Melanocyte of skin (primary cell): Measurements from ENCODE around the gene CNP. TPM values are rescaled to one million over a fixed set of nuclear protein-coding genes. Genes with fewer than 3 reads are reported as not detected.

Source experiments
- total RNA-seq, 2 donors: library from RNA; depleted of rRNA; stranded (reverse); fragments of >200 nt; gene quantifications; 2 replicates each; pipeline ENCODE4 v1.2.3, GENCODE V29; 2012

The CNP gene
- total RNA-seq, result 100 to 1,000 TPM; 226 to 268 TPM

DNA sequence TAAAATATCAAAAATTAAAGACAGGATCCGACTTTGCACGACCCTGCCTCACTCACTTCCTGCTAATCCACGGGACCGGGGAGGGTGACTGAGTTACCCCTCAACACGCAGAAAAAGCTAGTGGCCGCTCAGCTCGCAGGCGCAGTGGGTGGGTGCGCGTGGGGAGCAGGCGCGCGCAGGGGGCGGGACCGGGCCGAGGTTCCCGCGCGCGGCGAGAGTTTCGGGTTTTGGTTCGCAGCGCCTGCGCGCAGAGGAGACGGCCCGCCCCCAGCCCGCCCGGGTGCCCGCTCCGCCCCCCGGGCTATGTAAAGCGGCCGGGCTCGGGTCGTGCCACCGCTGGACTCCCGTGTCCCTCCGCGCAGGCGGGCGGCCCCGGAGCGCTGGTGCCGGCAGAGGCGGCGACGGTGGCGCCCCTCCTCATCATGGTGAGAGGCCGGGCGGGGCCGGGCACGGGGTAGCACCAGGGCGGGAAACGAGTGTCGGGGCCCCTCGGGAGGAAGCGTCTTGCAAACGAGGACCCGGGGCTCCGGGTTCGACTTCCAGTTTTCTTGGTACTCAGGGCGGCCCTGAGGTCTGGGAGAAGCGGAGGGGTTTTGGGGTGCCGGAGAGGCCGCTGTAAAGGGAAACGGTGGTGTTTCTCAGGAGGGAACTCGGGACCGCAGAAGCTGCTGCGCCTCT, at the start of gene CNP:
Gene CNP (plus strand): TSS at position 333 of the 678 bp plus-strand sequence. CDS start 90 bp downstream, at position 423.

GRCh38 chr17:41918314-41919164, 48.1 kb upstream of the CNP start, which contains the start of gene ACLY:
ACLY (minus strand) TSS chr17:41918951; CDS start chr17:41913873, 5,078 bp downstream.

DNA sequence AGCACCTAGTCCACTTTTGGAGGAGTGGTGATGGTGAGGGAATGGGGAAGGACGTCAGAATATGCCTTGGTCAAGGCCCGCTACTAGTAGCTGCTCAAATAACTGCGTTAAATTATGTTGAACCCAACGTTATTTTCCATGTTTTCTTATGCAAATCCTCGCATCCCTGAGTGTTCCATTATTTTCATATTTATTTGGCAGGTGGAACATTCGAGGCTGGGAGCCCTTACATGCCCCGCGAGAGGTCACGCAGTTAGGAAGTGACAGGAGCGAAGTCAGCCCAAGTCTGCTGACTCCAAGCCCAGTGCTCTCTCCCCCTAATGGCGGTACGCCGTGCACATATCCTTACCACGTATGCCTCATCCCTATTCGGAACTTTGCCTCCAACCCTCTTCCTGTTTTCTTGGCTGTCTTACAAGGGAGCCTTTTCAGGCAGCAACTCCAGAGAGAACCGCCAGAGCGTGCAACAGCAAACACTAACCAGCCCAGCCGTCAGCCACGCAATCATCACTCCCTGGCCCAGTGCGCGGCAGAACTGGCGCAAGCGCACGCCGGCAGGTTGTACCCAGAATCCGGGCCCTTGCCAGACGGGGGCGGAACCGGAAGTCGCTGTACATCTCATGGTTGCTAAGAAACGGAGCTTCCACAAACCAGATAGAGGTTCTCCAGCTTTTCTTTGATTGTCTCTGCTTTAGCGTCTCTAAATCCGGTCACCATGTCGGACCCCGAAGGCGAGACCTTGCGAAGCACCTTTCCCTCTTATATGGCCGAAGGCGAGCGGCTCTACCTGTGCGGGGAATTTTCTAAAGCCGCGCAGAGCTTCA, 36.4 kb upstream of the CNP start, which contains the start of gene ODAD4:
Gene ODAD4 (plus strand): TSS at position 609 of the 824 bp plus-strand sequence. CDS start 107 bp downstream, at position 716.

DNA sequence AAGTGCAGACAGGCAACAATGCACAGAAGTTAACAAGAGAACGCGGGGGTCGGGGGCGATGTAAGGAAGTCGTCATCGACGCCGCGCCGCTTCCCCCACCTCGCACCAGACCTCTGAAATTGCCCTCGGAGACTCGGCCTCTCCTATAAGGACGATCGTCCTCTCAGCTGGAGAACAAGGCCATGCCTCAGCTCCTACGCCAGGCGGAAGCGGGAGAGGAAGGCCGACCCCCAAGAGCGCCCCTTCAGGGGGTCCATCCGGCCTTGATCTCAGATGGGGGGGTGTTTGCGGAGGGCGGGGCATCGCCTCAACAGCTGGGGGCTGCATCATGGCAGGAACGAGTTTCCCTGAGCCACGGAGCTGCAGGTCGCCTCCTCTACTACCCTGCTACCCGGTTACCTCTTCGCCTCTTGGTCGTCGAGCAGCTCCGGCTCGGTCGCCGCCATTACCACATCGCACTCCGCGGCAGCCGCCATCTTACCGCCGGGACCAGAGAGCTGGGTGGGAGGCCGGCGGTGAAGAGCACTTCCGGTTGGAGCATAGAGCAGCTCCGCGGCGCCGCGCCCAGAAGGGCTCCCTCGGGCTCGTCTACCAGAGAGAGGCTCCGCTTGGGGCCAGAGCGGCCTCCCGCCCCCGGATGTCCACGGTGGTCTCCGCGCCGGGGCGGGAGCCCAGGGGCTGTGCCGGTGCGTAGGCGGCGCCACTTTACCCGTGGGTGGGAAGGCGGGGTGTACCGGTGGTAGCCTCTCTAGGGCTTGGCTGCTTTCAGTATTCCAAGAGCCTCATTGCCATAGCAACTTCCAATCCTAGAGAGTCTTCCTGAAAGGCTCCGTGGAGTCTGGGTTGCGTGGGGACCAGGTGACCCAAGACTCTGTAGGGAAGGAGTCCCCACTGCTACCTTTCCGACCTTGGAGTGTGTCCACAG, 50.6 kb downstream of the CNP start, which contains the start of gene DNAJC7:
Gene DNAJC7 (minus strand): TSS at position 499 of the 925 bp plus-strand sequence. CDS start 23 bp downstream, at position 476.

DNA sequence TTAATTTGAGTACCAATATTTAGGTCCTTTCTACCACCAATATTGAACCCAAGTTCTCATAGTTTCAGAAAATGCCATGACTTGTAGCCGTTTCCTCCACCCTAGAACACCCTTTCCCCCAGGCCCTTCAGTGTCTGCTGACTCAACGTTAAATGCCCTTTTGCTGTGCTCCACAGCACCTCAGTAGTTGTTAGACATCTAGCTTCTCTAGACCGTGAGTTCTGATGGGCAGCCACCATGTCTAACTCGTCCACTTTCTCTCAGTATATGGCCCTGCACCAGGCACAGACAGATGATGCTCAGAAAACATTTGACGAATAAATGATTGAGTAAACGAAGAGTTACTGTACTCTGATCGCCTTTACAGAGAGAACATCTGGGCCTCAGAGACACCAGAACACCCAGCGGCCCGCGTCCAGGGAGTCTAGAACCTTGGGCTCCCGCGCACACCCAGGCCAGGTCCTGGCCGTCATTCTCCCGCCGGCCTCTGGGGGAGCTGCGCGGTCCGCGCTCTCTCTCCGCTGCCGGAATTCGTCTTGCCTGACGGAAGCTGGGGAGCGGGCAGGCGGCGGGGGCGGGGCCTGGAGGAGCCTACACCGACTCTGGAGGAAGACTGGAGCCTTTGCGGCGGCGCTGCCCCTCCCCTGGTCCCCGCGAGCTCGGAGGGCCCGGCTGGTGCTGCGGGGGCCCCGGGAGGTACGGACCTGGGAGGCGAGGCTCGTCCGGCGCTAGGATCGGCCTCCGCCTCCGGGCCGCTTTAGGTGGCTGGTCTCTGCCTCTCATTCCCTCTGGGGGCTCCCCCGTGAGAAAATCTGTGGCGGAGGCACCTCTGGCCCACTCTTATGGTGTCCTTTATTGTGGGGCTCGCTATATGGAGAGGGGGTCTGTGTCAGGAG, 53.2 kb downstream of the CNP start, which contains the start of gene NKIRAS2:
Gene NKIRAS2 (plus strand): TSS at position 582 of the 896 bp plus-strand sequence. CDS start 1,488 bp downstream, outside the sequence.

Other genes starting within 250 kb of the CNP start
- under 1 TPM in 1 of 2 donors, not detected in 1; under 0.01 TPM for gene HAP1, start 232.2 kb upstream of the CNP start, total RNA-seq
- 1 to 10 TPM; 1.7 to 3.8 TPM for gene JUP, start 180.1 kb upstream of the CNP start, total RNA-seq
- gene P3H4, start 154.8 kb upstream of the CNP start, total RNA-seq, result 10 to 100 TPM; 17.2 to 24.0 TPM
- gene FKBP10, start 153.8 kb upstream of the CNP start, total RNA-seq, result 100 to 1,000 TPM in 1 of 2 donors, 10 to 100 TPM in 1; 64.0 to 111 TPM
- 10 to 100 TPM; 37.5 to 49.0 TPM for gene NT5C3B, start 130.6 kb upstream of the CNP start, total RNA-seq
- under 1 TPM in 1 of 2 donors, not detected in 1; under 0.01 TPM for gene KLHL10, start 129.0 kb upstream of the CNP start, total RNA-seq
- 10 to 100 TPM; 23.4 to 26.6 TPM for gene KLHL11, start 101.4 kb upstream of the CNP start, total RNA-seq
- 100 to 1,000 TPM; 219 to 239 TPM for gene ACLY, start 47.8 kb upstream of the CNP start, total RNA-seq
- under 1 TPM; 0.67 to 0.69 TPM for gene ODAD4, start 36.2 kb upstream of the CNP start, total RNA-seq
- 10 to 100 TPM; 52.7 to 74.3 TPM for gene DNAJC7, start 50.6 kb downstream of the CNP start, total RNA-seq
- 10 to 100 TPM; 25.8 to 33.6 TPM for gene NKIRAS2, start 53.3 kb downstream of the CNP start, total RNA-seq
- under 1 TPM; under 0.01 to 0.34 TPM for gene C17orf113, start 83.8 kb downstream of the CNP start, total RNA-seq
- gene ZNF385C, start 131.7 kb downstream of the CNP start, total RNA-seq, result not detected
- gene DHX58, start 145.9 kb downstream of the CNP start, total RNA-seq, result 100 to 1,000 TPM in 1 of 2 donors, 10 to 100 TPM in 1; 86.9 to 121 TPM
- 10 to 100 TPM; 16.2 to 17.3 TPM for gene KAT2A, start 154.6 kb downstream of the CNP start, total RNA-seq
- gene HSPB9, start 156.0 kb downstream of the CNP start, total RNA-seq, result under 1 TPM in 1 of 2 donors, not detected in 1; under 0.01 TPM
- gene RAB5C, start 188.2 kb downstream of the CNP start, total RNA-seq, result 100 to 1,000 TPM; 140 to 227 TPM
- not detected for gene KCNH4, start 214.3 kb downstream of the CNP start, total RNA-seq
- gene HCRT, start 218.7 kb downstream of the CNP start, total RNA-seq, result not detected
- gene GHDC, start 227.7 kb downstream of the CNP start, total RNA-seq, result 10 to 100 TPM; 28.2 to 30.6 TPM